ENCODE results near the gene ZDBF2.

DNA sequence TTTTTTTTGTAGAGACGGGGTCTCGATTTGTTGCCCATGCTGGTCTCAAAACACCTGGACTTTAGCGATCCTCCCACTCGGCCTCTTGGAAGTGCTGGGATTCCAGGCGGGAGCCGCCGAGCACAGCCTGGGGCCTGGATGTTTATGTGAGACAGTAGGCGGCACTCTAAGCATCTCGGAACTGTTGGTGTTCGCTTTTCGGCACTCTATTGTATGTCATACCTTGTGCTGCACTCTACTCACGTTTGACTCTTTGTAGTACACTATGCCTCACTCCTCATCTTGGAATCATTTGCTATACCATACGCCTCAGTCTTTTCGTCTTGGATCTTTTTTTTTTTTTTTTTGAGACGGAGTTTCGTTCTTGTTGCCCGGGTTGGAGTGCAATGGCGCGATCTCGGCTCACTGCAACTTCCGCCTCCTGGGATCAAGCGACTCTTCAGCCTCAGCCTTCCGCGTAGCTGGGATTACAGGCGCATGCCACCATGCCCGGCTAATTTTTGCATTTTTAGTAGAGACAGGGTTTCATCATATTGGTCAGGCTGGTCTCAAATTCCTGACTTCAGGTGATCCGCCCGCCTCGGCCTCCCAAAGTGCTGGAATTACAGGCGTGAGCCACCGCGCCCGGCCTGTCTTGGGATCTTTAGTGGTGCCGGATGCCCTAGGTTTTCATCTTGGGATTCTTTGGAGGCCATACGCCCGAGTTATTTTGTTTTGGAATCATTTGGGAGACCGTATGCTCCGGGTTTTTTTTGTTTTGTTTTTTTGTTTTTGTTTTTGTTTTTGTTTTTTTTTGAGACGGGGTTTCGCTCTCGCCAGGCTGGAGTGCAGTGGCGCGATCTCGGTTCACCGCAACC, 24.2 kb upstream of the ZDBF2 start:
- no peak for TF ChIP-seq CREB1 (IDR thresholded peaks at IDR 0.05)
- peak; percentile 26 for TF ChIP-seq TAF1 (IDR thresholded peaks at IDR 0.05; ENCODE audit: low read depth, low read length)

Data from H1 (cell line).